Pons (tissue), 1 donor: ENCODE results near the gene MLLT3.

Source experiments
- DNase-seq: peaks from one replicate; pipeline ENCODE4 v3.0.0-alpha.2; 2016; ENCODE audit warnings: low spot score

MLLT3 gene

GRCh38 chr9:20343325-20343724, 279.0 kb downstream of the MLLT3 start:
- DNase-seq, result no peak

DNA sequence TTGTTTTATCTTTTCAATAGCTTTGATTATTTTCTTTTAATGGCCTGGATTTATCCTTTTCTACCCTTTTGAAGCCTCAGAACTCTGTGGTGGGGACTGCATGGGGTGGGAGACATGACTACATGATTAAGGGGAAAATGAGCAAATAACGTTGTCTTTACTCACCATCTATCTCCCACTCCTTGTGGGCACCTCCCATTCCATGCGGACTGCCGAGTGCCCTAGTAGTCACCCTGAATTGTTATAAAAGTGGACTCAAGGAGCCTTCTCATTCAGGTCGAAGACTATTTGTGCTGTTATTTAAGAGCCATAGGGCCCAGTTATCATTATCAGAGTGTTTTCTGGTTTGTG, 281.8 kb downstream of the MLLT3 start:
- no peak for DNase-seq

- no peak for DNase-seq
Observed at GRCh38 chr9:20335668-20336332, 286.5 kb downstream of the MLLT3 start.

- no peak for DNase-seq
Observed at GRCh38 chr9:20333991-20334390, 288.3 kb downstream of the MLLT3 start.

DNA sequence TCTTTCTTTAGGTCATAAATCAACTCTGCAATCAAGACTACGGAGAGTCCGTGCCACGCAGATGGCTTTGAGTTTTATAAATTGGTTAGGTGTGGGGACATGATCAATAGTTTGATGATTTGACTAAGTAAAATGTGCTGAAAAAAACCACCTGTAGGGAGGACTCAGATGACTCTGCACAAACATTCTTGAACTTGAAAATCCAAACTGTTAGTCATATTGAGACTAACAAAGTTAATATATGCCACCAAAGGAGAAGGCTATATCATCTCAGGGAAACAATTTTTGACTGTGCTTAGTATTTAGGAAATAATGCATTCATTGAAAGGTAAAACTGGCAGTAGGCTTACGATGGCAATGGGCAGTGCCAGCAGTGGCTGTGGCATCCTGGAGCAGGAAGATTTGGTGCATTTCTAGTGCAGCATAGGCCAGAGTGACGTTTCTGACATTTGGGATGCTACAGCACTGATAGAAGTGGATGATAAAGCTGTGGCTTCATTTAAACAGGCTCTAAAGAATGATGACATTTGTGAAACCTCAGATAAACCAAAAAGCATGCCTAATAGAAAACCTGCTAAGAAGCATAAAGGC, 291.1 kb downstream of the MLLT3 start:
- no peak for DNase-seq

- no peak for DNase-seq
Observed at GRCh38 chr9:20330688-20331087, 291.6 kb downstream of the MLLT3 start.

DNA sequence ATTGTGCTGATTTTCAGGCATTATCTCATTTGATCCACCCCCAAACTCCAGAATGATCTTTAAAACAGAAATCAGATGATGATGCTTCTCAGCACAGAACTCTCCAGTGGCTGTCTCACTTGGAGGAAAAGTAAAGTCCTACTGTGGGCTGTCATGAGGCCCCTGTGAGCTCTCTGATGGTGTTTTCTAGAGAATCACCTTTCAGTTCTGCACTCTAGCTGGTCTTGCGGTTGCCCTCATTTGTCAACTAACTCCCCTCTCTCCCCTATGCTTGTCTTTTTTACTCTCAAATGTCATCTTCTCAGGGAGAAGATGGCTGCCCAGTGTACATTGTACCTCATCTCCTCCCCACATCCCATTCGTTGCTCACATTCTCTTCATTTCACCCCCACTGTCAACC, 295.8 kb downstream of the MLLT3 start:
- no peak for DNase-seq

GRCh38 chr9:20325008-20325407, 297.3 kb downstream of the MLLT3 start:
- no peak for DNase-seq

GRCh38 chr9:20322212-20322611, 300.1 kb downstream of the MLLT3 start:
- no peak for DNase-seq

GRCh38 chr9:20321423-20322082, 300.7 kb downstream of the MLLT3 start:
- no peak for DNase-seq

GRCh38 chr9:20320921-20321320, 301.4 kb downstream of the MLLT3 start:
- no peak for DNase-seq

- no peak for DNase-seq
Observed at GRCh38 chr9:20319641-20320337, 302.5 kb downstream of the MLLT3 start.

DNA sequence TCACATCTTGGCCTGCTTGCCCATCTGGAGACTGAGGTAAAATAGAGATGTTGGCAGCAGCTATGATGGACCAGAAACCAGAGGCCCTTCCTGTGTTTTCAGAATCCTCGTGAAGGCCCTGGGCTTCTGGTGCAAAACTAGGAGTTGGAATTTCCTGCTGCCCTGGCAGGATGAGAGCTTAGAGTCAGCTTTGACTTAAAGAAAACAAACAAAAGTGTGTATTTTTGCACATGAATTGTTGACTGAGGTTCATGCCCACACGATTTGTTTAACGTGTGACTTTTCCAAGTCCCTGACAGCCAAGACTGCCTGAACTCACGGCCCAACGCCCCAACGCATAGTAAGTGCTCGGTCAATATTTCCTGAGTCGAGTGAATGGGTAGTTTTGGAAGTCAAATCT, 303.1 kb downstream of the MLLT3 start:
- no peak for DNase-seq

GRCh38 chr9:20317701-20318100, 304.6 kb downstream of the MLLT3 start:
- DNase-seq, result no peak

DNA sequence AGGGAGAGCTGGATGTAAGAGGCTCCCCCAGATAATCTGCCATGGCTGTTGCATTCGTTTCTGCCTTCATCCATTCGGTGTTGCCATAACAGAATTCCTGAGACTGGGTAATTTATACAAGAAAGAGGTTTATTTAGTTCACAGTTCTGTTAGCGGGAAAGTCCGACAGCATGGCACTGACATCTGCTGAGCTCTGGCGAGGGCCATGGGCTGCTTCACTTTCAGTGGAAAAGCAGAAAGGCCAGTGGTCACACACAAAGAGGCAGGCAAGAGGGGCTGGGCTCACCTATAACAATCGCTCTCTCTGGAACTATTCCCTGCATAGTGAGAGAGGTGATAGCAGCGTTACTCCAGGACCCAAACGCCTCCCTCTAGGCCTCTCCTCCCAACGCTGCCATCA, 305.9 kb downstream of the MLLT3 start:
- no peak for DNase-seq

GRCh38 chr9:20315677-20316076, 306.6 kb downstream of the MLLT3 start:
- DNase-seq, result no peak

- no peak for DNase-seq
Observed at GRCh38 chr9:20314981-20315380, 307.3 kb downstream of the MLLT3 start.

DNA sequence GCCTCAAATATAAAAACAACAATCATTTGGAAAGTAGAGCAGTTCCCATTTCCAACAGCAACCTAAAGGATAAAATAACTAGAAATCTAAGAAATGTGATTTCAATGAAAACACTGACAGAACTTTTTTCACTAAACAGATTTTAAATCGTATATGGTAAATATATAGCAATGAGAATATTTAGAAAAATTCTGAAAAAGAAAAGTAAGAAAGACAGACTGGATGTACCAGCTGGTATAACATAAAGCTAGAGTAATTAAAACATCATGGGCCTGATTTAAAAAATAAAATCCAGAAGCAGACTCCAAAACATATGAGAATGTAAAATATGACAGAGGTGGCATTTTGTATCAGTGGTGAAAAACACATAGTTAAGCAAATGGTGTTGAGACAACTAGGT, 308.9 kb downstream of the MLLT3 start:
- no peak for DNase-seq

DNA sequence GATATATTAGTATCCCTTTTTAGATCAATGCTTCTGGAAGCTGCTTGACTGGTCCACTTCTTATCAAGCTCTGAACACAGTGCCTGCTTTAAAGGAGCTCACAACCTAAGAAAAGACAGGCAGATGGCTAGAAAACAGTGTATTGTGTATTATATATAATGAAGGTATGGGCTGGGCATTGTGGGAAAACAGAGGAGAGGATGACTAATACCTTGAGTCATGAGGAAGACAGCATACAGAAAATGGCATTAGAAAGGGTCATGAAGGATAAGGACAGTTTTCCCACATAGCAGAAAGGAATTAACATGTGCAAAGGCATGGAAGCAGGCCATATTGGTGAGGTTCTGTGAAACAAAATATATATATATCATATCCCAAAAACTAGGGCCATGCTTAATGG, 309.6 kb downstream of the MLLT3 start:
- no peak for DNase-seq

DNA sequence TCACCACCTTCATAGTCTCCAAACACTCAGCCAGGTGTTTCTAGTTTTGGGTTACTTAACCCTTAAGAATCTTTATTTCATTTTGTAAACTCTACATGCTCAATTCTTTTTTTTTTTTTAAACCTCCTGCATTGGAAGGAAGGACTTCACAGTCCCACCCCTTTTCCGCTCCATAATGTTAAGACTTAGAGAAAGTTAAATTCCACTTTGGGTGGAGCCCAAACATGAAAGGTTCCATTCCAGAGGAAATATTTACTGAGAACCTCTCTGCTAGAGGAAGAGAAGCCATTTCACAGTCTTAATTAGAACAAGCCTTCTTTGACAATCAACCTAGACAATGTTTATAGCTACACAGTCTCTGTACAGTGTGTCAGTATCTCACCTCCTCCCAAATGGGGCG, 312.3 kb downstream of the MLLT3 start:
- DNase-seq, result no peak

DNA sequence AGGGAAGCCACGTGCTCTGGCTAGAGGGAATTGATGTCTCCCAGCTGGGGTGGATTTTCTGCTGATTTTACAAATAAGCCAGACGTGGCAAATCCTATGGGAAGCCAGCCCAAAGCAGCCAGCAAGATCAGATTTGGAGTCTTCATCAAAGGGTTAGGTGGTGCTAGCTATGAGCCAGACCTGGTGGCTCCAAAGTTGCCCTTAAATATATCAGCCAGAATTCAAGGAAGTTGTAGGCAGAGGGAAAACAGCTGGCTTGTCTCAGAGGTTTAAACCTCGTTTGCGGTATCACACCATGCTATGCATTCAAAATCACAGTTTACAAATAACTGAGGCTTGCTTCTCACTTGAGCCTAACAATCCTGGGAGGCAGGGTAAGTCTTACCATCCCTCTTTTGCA, 313.2 kb downstream of the MLLT3 start:
- no peak for DNase-seq

GRCh38 chr9:20307621-20308020, 314.7 kb downstream of the MLLT3 start:
- DNase-seq, result no peak

GRCh38 chr9:20305452-20305851, 316.8 kb downstream of the MLLT3 start:
- no peak for DNase-seq
